ENCODE measurements around the gene EDA.

Gene EDA

DNA sequence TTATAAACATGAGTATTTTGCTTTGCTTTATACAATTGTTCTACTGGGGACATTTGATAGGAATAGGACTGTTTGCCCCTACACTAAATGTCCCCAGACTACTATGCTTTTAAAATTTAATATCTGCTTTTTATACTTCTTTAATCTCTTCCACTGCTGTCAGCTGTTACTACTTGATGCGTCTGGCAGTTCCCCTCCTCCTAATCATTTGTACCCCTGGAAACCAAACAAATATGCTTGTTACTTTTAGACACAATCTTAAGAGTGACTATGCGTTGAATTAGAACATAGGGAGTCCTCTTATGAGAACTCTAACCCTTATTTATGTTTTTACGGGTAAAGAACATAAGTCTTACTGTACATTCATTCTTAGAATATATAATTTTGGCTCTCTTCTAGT lies 145.7 kb downstream of the EDA start:
- Histone ChIP-seq H3F3A (ENCODE audit: control insufficient read depth, insufficient read depth) (no peaks in the 10 kb centered on the region), H3K36me3 (ENCODE audit: control insufficient read depth, low read length) (no peaks in the 10 kb centered on the region), H4K20me1 (ENCODE audit: control insufficient read depth, insufficient read depth, low read depth, low read length) (no peaks in the 10 kb centered on the region), H3K9me2 (replicated peaks; ENCODE audit: control insufficient read depth, low read length) (no peaks in the 10 kb centered on the region), H3K27ac (ENCODE audit: low read depth, low read length) (no peak overlapping the region), H3K4me1 (ENCODE audit: control insufficient read depth, low read length) (no peaks in the 10 kb centered on the region), H3K27me3 (ENCODE audit: control insufficient read depth, low read length) (no peaks in the 10 kb centered on the region), H3K4me3 (ENCODE audit: low read length) (no peak overlapping the region), H3K4me2 (ENCODE audit: low read length) (no peak overlapping the region), H3K79me2 (ENCODE audit: control insufficient read depth, low read length) (no peaks in the 10 kb centered on the region), H3K9me3 (ENCODE audit: control insufficient read depth, insufficient read depth, low read length) (no peaks in the 10 kb centered on the region)
- no peak for TF ChIP-seq EZH2phosphoT487 (IDR thresholded peaks at IDR 0.05; ENCODE audit: borderline replicate concordance, low read length)
- TF ChIP-seq, protein P1, sequence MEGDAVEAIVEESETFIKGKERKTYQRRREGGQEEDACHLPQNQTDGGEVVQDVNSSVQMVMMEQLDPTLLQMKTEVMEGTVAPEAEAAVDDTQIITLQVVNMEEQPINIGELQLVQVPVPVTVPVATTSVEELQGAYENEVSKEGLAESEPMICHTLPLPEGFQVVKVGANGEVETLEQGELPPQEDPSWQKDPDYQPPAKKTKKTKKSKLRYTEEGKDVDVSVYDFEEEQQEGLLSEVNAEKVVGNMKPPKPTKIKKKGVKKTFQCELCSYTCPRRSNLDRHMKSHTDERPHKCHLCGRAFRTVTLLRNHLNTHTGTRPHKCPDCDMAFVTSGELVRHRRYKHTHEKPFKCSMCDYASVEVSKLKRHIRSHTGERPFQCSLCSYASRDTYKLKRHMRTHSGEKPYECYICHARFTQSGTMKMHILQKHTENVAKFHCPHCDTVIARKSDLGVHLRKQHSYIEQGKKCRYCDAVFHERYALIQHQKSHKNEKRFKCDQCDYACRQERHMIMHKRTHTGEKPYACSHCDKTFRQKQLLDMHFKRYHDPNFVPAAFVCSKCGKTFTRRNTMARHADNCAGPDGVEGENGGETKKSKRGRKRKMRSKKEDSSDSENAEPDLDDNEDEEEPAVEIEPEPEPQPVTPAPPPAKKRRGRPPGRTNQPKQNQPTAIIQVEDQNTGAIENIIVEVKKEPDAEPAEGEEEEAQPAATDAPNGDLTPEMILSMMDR (IDR thresholded peaks at IDR 0.05; ENCODE audit: low read depth, low read length, poor library complexity, severe bottlenecking) = no peak

DNA sequence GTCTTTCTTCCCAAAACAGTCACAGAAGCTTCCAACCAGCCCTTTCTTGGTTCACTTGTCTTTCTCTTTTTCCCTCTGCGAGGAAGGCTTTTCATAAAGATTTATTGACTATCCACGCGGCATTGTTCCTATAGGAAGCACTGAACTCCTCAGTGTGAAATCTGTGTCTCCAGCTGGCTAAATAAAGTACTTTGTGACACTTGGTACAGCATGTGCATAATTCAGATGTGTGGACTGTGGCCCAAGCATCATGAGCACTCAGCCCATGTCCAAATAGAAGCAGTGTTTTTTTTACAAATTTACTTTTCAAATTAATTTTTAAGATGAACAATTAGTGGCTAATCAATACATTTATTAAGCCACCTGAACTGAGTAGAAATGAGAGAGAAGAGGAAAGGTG lies 146.4 kb downstream of the EDA start:
- no peak overlapping the region for H3K4me2 ChIP-seq (ENCODE audit: low read length)
- no peaks in the 10 kb centered on the region for H3K36me3 ChIP-seq (ENCODE audit: control insufficient read depth, low read length)
- H4K20me1 ChIP-seq (ENCODE audit: control insufficient read depth, insufficient read depth, low read depth, low read length) = no peaks in the 10 kb centered on the region
- TF ChIP-seq, protein P1 (IDR thresholded peaks at IDR 0.05; ENCODE audit: low read depth, low read length, poor library complexity, severe bottlenecking) = no peak
- TF ChIP-seq EZH2phosphoT487 (IDR thresholded peaks at IDR 0.05; ENCODE audit: borderline replicate concordance, low read length) = no peak
- no peaks in the 10 kb centered on the region for H3K4me1 ChIP-seq (ENCODE audit: control insufficient read depth, low read length)
- no peaks in the 10 kb centered on the region for H3K9me3 ChIP-seq (ENCODE audit: control insufficient read depth, insufficient read depth, low read length)
- H3F3A ChIP-seq (ENCODE audit: control insufficient read depth, insufficient read depth) = no peaks in the 10 kb centered on the region
- no peaks in the 10 kb centered on the region for H3K27me3 ChIP-seq (ENCODE audit: control insufficient read depth, low read length)
- no peak overlapping the region for H3K4me3 ChIP-seq (ENCODE audit: low read length)
- H3K9me2 ChIP-seq (replicated peaks; ENCODE audit: control insufficient read depth, low read length) = no peaks in the 10 kb centered on the region
- H3K79me2 ChIP-seq (ENCODE audit: control insufficient read depth, low read length) = no peaks in the 10 kb centered on the region
- no peak overlapping the region for H3K27ac ChIP-seq (ENCODE audit: low read depth, low read length)

DNA sequence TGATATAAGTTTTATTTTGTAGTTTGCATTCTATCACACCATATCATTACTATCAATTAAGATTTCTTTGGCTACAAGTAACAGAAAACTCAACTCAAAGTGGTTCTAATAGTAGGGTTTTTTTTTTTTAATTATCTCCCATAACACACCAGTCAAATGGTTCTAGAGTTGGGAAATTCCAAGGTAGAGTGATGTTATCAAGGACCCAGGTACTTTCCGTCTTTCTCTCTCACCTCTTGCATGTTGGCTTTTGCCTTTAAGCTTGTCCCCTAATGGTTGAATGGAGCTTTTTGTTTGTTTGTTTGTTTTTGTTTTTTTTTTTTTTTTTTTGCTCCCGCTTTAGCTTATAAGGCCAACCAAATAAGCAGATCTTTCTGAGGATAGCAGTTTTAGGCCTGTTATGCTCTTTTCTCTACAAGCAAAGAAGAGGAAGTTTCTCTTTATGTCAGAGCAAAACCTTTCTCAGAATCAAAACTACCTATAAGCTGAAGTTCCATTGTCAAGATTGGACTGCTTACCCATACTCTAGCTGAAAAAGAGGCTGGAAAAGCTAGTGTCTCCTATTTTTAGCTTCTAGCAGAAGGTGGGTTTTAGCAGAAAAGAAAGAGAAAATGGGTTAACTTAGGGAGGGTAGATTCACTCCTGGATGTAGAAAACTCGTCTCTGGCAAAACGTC lies 177.5 kb downstream of the EDA start:
- no peaks in the 10 kb centered on the region for H3F3A ChIP-seq (ENCODE audit: control insufficient read depth, insufficient read depth)
- H4K20me1 ChIP-seq (ENCODE audit: control insufficient read depth, insufficient read depth, low read depth, low read length) = no peaks in the 10 kb centered on the region
- no peaks in the 10 kb centered on the region for H3K9me3 ChIP-seq (ENCODE audit: control insufficient read depth, insufficient read depth, low read length)
- no peaks in the 10 kb centered on the region for H3K9me2 ChIP-seq (replicated peaks; ENCODE audit: control insufficient read depth, low read length)
- no peaks in the 10 kb centered on the region for H3K36me3 ChIP-seq (ENCODE audit: control insufficient read depth, low read length)
- H3K79me2 ChIP-seq (ENCODE audit: control insufficient read depth, low read length) = no peaks in the 10 kb centered on the region
- H3K4me1 ChIP-seq (ENCODE audit: control insufficient read depth, low read length) = no peaks in the 10 kb centered on the region
- no peak for TF ChIP-seq EZH2phosphoT487 (IDR thresholded peaks at IDR 0.05; ENCODE audit: borderline replicate concordance, low read length)
- TF ChIP-seq, protein P1 (IDR thresholded peaks at IDR 0.05; ENCODE audit: low read depth, low read length, poor library complexity, severe bottlenecking) = no peak
- H3K4me2 ChIP-seq (ENCODE audit: low read length) = no peak overlapping the region
- H3K4me3 ChIP-seq (ENCODE audit: low read length) = no peak overlapping the region
- no peaks in the 10 kb centered on the region for H3K27me3 ChIP-seq (ENCODE audit: control insufficient read depth, low read length)
- no peak overlapping the region for H3K27ac ChIP-seq (ENCODE audit: low read depth, low read length)

All from DOHH2 (cell line).